Adipose tissue (tissue), 3 donors: ENCODE results near the gene VWA3A. TPM values are rescaled to one million over a fixed set of nuclear protein-coding genes. Genes with fewer than 3 reads are reported as not detected.
"Not testable (repeated sequence)": the region's sequence is repeated elsewhere in the genome, so short reads cannot be mapped to it uniquely, and the experiment has no call there.

Source experiments
- H3K27ac ChIP-seq: one replicate; pipeline ENCODE4 v1.5.1; 2013; ENCODE audit warnings: low read depth, low read length
- WGBS, 3 donors: extraction: QIAGEN DNeasy Blood & Tissue Kit; methylation state at CpG; one replicate each; pipeline ENCODE4 v1.1.7; 2013; 5-methylcytosine and 5-hydroxymethylcytosine counted together
- polyA plus RNA-seq, 3 donors: library from polyadenylated mRNA; stranded (reverse); fragments of 200-250 nt; gene quantifications; one replicate each; pipeline ENCODE4 v1.2.3, GENCODE V29; 2013
- donor health status: healthy with polysubstance abuse.
- donor health status: Bipolar disorder and iron deficiency.
- donor health status: healthy.

Gene VWA3A
- polyA plus RNA-seq, 3 donors, result 0.03 to 0.34 (median 0.13) TPM

DNA sequence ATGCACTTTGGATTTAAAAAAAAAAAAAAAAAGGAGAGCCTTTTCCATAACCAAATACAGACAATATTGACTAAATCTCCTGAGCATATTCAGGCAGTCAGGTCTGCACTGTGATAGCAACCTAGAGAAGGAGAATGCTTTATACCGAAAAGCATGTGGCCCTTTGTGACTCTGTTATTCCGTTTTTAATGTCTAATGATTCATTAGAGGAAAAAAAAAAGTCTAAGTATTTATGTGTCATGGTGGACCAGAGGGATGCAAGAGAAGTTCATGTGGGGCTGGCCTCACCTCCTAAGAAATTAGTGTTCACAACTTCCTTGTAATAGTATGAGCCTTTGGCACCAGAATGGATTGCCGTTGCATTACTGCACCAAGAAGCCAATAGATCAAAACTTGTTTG, 11.3 kb upstream of the VWA3A start:
- 89 to 91% (median 89%) methylated on average over 3 of the region's 3 CpGs for WGBS, 3 donors
- no peak overlapping the region for H3K27ac ChIP-seq

DNA sequence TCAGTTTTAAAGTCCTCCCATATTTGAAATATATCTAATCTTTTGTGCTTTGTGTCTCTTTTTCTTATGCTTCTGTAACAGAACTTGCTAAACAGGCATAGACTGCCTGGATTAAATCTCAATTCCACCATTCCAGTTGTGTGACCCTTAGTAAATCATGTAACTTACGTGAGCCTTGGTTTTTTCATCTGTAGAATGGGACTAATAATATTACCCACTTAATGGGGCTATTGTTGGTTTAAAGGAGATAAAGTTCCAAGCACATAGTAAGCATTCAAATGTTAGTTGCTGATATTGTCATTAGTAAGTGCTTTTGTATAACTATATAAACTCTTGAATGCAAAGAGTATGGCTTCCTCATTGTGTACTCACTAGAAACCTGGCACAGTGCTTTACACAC, 5.9 kb upstream of the VWA3A start:
- H3K27ac ChIP-seq, result no peak overlapping the region
- WGBS, 3 donors, result 97 to 100% (median 100%) methylated on average over 1 of the region's 1 CpG

DNA sequence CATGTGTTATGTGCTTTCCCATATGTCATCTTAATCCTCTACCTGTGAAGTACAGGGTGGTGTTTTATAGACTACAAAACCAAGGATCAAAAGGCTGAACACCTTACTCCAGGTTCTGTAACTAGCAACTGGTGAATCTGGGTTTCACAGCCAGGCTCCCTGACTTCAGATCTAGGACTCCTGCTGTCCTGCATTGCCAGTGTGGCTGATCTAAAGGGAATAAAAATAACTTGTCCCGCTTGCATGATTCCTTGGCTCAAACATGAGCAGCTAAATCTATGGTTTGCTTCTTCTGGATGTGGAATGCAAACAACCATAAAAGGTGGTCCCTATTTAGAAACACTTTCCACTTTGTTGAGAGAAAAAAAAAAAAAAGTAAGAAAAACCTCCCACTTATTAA, 3.7 kb upstream of the VWA3A start:
- 94 to 97% (median 95%) methylated on average over 1 of the region's 1 CpG for WGBS, 3 donors
- no peak overlapping the region for H3K27ac ChIP-seq

DNA sequence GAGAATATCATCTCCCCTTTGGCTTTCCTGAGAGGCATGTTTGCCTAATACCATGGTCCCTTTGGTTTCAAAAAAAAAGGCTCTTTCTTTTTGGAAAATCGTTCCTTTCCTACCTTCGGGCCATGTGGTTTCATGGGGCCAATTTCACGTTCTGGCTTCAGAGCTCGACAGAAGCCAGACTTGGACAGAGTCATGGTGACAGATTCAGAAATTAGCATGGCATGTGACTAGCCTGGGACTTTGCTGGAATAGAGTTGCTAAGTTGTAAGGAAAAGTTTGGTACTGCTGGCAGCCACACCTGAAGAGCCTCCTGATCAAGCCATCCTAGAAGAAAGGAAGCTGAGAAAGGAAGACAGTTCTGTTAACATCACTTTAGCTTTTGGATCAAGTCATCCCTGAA, 2.4 kb upstream of the VWA3A start:
- 83 to 89% (median 87%) methylated on average over 4 of the region's 4 CpGs for WGBS, 3 donors
- no peak overlapping the region for H3K27ac ChIP-seq

DNA sequence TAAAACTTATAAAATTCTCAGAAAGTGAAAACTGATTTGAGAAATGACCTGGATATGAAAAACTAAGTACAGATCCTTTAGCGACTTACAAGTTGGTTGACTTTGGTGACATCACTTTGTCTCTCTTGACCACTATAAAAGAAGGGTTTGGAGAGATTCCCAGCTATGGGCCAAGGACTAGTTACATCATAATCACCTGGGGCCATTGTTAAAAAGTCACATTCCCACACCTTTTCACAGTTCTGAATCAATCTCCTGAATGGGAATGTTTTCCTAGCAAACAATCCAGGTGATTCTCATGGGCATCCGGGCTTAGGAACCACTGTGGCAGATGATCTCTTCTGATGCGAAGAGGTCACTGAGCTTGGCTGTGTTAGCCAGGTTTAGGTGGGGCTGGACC, 620 bp upstream of the VWA3A start:
- H3K27ac ChIP-seq, result no peak overlapping the region
- 46 to 94% (median 91%) methylated on average over 3 of the region's 3 CpGs for WGBS, 3 donors

DNA sequence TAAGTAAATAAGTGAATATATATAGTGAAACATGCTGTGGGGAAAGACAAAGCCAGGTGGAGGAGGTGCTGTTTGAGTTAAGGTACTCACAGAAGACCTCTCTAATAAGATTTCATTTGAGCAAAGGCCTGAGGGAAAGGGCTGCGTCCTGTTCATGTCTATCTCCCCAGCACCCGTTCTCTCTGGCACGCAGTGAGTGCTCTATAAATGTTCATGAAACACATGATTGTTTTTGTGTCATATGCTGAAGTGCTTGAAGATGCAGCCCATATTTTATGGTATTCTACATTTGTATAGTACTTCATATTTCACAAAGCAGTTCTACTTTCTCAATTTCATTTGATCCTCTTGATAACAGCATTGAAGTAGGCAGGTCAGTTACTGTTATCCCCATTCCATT, 990 bp downstream of the VWA3A start:
- 78 to 87% (median 84%) methylated on average over 3 of the region's 3 CpGs for WGBS, 3 donors
- no peak overlapping the region for H3K27ac ChIP-seq

DNA sequence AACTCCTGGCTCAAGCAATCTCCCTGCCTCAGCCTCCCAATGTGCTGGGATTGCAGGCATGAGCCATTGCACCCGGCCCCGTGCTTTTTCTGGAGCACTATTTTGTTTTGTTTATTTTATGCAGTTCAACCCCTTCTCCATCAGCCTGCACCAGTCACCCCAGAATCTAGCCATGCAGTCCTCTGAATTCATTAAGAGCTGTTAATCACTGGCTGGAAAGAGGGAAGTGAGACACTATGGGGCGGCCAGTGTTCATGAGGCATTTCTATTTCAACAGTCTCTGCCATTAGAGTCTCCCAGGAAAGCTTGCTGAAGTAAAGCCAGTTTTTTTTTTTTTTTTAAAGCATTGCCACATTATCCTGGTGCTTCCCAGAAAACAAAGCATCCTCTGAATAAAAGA, 1.7 kb downstream of the VWA3A start:
- no peak overlapping the region for H3K27ac ChIP-seq
- 63 to 79% (median 67%) methylated on average over 3 of the region's 3 CpGs for WGBS, 3 donors

DNA sequence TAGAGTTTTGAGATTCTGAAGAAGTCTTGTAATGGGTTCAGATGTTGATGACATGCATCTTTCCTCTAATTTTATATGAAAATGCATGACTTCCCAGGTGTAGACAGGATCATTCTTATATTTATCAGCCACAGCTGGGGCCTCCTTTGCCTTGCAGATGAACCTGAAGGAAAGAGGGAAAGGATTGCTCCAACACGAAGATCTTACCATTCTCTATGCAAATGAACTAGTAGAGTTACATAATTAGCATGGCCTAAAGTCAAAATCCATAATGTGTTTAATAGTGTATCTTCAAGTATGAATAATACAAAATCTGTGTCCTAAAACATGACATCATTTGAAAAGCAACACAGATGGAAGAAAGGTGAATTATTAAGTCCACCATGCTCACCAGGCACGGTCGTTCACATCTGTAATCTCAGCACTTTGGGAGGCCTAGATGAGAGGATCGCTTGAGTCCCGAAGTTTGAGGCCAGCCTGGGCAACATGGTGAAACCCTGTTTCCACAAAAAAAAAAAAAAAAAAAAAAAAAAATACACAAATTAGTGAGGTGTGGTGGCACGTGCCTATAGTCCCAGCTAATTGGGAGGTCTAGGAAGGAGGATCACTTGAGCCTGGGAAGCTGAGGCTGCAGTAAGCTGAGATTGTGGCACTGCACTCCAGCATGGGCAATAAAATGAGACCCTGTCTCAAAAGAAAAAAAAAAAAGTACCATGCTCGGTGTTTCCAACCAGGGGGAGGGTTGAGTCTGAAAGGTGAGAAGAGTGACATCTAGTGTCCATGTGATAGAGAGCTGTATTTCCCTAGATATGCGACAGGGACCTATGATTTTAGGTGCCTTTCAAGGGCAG, 6.3 kb downstream of the VWA3A start:
- H3K27ac ChIP-seq, result no peak overlapping the region
- 54 to 57% (median 56%) methylated on average over 8 of the region's 8 CpGs for WGBS, 3 donors

DNA sequence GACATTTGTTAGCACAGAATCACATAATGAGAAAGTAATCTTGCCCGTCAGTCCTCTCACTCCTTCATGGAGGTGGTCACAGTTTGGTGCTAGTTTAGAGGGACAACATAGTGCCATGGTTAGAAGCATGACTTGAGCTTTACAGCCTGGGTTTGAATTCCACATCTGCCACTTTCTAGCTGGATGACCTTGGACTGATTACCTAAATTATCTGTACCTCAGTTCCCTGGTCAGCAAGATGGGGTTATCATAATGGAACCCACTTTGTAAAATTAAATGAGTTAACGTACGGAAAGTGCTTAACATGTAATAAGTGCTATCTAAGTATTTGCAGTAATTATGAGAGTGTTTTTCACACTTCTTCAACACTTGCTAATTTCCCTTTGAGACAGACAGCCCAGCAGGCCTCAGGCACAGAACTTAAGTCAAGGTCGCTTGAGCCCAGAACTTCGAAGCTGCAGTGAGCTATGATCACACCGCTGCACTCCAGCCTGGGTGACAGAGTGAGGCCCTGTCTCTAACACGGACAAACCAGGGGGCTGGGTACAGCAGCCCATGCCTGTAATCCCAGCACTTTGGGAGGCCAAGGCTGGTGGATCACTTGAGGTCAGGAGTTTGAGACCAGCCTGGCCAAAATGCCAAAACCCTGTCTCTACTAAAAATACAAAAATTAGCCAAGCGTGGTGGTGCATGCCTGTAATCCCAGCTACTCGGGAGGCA, 7.1 kb downstream of the VWA3A start:
- 80 to 87% (median 84%) methylated on average over 9 of the region's 9 CpGs for WGBS, 3 donors

DNA sequence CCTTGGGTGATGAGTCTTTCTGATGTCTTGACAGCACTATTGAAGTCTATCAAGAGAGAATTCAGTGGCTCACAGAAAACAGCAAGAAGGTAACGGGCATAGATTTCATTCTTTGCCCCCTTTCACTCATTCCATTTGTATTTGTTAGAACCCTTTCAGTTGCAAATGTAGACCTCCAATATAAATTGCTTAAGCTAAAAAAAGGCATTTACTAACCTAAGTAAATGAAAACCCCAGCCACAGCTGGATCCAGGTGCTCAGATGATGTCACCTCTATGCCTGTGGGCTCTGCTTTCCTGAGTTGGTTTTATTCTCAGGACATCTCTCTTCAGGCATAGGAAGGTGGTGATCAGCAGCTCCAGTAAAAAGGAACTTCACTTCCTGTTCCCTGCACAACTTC, 11.1 kb downstream of the VWA3A start:
- no peak overlapping the region for H3K27ac ChIP-seq
- 85 to 100% (median 93%) methylated on average over 1 of the region's 1 CpG for WGBS, 3 donors

More for the DNA sequence above, 7.1 kb downstream of the VWA3A start:
- H3K27ac ChIP-seq, result no peak overlapping the region

DNA sequence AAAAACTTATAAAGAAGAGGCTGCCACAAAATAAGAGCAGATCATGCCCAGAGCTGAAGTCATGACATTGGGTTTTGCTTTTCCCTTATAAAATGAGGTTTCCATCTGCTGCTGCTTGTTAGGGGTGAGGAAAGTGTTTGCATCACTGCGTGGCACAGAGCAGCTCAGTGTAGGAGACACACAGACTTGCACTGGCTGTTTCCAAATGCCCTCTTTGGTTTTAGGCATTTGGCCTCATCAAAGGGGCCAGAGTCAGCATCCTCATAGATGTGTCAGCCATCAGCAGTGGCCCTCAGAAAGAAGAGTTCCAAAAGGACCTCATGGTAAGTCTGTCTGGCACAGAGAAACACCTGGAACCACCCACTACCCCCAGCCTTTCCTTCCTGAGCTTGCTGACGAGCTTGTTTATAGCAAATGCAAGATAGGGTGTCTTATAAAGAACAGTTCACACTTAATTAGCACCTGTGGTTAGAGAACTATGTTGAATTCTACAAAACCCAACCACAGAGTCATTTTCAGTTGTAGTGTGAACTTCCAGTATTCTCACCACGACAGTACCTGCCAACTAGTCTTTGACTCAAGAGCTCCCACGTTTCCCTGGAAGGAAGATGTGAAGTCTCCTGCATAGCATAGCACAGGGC, 17.0 kb downstream of the VWA3A start:
- WGBS, 3 donors, result 46 to 50% (median 47%) methylated on average over 4 of the region's 4 CpGs
- no peak overlapping the region for H3K27ac ChIP-seq

DNA sequence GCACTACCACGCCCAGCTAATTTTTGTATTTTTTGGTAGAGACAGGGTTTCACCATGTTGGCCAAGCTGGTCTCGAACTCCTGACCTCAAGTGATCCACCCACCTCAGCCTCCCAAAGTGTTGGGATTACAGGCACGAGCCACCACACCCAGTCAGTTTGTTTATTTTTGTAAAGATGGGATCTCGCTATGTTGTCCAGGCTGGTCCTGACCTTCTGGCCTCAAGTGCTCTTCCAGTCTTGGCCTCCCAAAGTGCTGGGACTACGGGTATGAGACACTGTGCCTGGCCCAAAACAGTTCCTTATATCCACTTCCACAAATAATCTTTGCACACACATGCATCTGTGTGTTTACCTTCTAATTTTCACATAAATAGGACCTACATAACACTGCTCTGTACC, 19.3 kb downstream of the VWA3A start:
- not testable (repeated sequence) for H3K27ac ChIP-seq
- 75 to 83% (median 79%) methylated on average over 5 of the region's 5 CpGs for WGBS, 3 donors

DNA sequence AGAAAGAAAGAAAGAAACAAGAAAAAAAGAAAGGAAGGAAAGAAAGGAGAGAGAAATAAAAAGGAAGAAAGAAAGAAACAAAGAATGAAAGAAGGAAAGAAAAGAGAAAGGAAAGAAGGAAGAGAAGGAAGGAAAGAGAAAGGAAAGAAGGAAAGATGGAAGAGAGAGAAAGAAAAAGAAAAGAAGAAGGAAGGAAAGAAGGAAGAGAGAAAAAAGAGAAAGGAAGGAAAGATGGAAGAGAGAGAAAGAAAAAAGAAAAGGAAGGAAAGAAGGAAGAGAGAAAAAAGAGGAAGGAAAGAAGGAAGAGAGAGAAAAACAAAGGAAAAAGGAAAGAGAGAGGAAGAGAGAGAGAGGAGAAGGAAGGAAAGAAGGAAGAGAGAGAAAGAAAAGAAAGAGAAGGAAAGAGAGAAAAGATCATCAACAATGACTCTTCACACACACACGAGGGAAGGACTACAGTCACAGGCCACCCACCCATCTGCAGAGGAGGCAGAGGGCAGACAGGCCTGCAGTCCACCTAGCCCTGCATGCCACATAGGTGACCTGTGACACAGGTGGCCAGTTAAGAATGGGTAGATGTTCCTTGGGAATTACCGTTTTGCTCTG, 23.9 kb downstream of the VWA3A start:
- H3K27ac ChIP-seq, result no peak overlapping the region
- 79 to 85% (median 83%) methylated on average over 2 of the region's 2 CpGs for WGBS, 3 donors

DNA sequence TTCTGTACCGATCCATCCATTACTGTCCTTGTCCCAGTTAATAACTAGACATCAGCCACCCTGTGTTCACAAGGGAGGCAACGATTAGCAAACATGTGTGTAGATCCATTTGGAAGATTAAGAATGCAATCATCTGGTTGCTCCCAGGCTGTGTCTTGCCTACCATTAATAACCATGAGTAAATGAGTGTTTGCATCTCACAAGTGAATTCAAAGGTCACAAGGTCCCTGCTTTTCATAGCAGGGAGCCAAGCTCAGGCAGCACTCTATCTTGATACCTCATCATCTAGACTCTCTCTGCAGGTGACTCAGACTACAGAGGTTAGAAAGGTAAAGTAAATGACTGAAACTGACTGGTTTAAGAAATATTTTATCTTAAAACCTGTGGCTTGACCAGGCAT, 25.3 kb downstream of the VWA3A start:
- no peak overlapping the region for H3K27ac ChIP-seq
- WGBS, 3 donors, result 58 to 91% (median 82%) methylated on average over 2 of the region's 2 CpGs

DNA sequence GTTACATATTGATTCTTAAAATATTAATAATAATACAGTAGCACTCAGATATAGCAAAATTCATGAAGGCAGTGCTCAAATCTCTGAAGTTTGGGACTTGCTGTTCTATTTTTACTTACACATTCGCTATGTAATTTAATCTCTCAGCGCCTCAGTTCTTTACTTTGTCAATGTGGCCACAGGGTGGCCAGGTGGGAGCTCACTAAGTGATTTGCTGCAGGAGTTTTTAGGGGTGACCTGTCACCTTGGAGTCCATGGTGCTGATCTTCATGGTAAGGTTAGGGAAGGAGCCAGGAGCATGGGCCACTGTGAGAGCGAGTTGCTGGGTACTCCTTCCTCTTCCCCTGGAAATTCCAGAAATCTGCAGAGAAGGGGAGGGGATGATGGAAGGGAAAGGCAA, 28.1 kb downstream of the VWA3A start:
- 79 to 84% (median 81%) methylated on average over 3 of the region's 3 CpGs for WGBS, 3 donors
- H3K27ac ChIP-seq, result no peak overlapping the region

DNA sequence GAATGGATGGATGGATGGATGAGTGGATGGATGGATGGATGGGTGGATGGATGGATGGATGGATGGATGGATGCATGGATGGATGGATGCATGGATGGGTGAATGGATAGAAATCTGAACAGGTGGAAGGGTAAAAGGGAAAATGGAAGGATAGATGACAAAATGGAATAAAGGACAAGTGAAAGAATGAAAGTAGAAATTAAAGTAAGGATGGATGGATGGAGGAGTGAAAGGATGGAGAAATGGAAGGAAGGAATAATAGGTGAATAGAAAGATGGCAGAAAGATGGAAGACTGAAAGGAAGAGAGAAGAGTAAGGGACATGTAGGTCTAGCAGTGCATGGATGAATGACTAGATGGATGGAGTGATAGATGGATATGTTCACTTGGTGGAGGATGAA, 29.9 kb downstream of the VWA3A start:
- no peak overlapping the region for H3K27ac ChIP-seq

DNA sequence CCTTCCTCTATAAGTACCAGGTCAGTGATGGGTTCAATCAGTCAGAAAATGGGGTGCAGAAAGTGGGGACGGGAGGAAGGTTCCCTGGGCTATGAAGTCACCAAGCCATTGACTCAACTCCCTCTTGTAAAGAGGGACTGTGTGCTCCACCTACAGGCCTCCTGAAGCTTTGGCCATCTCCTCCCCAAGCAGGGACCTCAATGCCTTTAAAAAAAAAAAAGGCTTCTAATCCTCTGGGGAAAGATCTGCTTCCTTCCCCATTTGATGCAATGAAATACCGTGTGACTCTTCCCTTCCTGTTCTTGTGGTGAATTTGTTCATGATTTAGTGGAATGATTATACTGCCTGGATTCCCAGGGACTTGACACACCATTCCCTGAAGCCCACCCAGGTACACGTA, 30.8 kb downstream of the VWA3A start:
- H3K27ac ChIP-seq, result no peak overlapping the region
- WGBS, 3 donors, result 36 to 61% (median 39%) methylated on average over 3 of the region's 3 CpGs

DNA sequence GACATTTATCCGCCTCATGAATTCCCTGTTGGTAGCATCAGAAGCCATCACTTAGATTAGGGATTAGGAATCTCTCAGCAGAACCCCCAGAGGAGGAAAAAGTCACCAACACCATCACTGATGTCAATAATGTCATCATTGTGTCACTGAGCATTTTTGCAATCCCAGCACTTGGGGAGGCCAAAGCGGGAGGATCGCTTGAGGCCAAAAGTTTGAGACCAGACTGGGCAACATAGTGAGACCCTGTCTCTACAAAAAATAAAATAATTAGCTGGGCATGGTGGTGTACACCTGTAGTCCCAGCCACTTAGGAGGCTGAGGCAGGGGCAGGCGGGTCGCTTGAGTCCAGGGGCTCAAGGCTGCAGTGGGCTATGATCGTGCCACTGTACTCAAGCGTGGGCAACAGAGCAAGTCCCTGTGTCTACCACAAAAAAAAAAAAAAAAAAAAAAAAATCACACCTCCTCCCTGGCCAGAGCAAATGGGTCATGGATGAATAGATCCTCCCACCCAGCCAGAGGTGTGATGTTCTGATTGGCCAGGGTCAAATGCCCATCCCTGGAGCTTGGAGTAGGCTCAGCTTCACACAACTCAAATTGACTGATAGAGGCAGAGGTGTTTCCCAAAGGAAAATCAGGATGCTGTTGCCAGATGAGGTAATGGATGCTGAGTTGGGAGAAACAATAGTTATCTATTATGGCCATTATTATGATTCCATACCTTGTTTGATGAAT, 31.6 kb downstream of the VWA3A start:
- 93 to 98% (median 93%) methylated on average over 7 of the region's 7 CpGs for WGBS, 3 donors

More for the DNA sequence above, 31.6 kb downstream of the VWA3A start:
- H3K27ac ChIP-seq, result no peak overlapping the region
